Mesodermal cell (in vitro differentiated cells): ENCODE data around the gene TIFAB.
A peak's percentile ranks its signal among the peaks of the same experiment; 100 is the strongest.

Experiments used
- H3K27ac ChIP-seq: 2 replicates; pipeline ENCODE4 v1.7.0; 2013; ENCODE audit warnings: mild to moderate bottlenecking, low read depth, low read length, moderate library complexity; ENCODE audit not compliant: severe bottlenecking
- H3K36me3 ChIP-seq: 2 replicates; pipeline ENCODE4 v1.7.1; 2013; ENCODE audit warnings: mild to moderate bottlenecking, low read length, moderate library complexity; ENCODE audit not compliant: control insufficient read depth, insufficient read depth
- H3K4me1 ChIP-seq: one replicate; pipeline ENCODE4 v1.7.1; 2013; ENCODE audit warnings: mild to moderate bottlenecking, low read length; ENCODE audit not compliant: insufficient read depth, control insufficient read depth, poor library complexity, severe bottlenecking
- H3K4me3 ChIP-seq: 2 replicates; pipeline ENCODE4 v1.7.0; 2013; ENCODE audit warnings: low read length, control low read depth, mild to moderate bottlenecking; ENCODE audit not compliant: insufficient read depth, poor library complexity, severe bottlenecking; ENCODE audit errors: extremely low read depth
- H3K9me3 ChIP-seq: 2 replicates; pipeline ENCODE4 v1.7.1; 2013; ENCODE audit warnings: mild to moderate bottlenecking, low read length, moderate library complexity; ENCODE audit not compliant: control insufficient read depth
- WGBS, 2 experiments: methylation state at CpG; one replicate each; pipeline ENCODE4 v1.1.5; 2013; ENCODE audit warnings: missing lambda C conversion rate in 2 of 2; ENCODE audit not compliant: insufficient coverage in 2 of 2; 5-methylcytosine and 5-hydroxymethylcytosine counted together

Gene TIFAB

DNA sequence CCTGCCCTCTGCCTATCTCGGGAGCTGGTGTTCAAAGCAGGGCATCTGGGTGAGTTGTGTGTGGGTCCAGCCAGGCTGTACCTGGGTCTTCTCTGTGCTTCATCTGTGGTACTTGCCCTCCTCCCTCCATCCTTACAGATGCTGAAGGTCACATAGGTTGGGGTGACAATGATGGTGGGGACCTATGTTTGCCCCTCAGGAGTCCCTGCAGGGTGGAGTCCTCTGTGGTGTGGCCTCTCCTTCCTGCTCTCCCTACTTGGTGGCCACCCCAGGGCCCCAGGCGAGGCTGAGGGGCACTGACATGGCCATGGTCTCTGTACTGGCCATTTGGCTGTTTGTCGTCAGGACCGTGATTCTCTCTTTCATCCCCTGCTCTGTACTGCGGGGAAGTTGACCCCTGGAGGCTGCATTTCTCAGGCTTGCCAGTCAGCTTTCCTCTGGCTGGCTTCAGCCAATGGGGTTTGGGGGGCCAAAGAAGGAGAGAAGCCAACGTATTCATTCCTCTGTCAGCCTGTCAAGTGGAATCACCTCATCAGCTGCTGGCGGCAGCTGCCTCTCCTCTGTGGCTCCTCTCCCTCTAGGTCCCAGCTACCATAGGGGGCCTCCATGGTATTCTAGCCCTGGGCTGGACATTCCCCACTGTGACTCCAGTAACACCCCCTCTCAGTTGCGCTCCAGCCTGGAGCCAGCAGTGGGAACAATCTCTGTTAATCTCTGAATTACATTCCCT lies 9.6 kb downstream of the TIFAB start:
- H3K27ac ChIP-seq, result no peak overlapping the region
- no peak overlapping the region for H3K4me3 ChIP-seq
- 73 to 74% methylated on average over 7 to 8 of the region's 8 CpGs for WGBS, 2 experiments
- peaks cover 35% of the 10 kb centered on the region for H3K4me1 ChIP-seq
- no peaks in the 10 kb centered on the region for H3K9me3 ChIP-seq
- no peaks in the 10 kb centered on the region for H3K36me3 ChIP-seq

DNA sequence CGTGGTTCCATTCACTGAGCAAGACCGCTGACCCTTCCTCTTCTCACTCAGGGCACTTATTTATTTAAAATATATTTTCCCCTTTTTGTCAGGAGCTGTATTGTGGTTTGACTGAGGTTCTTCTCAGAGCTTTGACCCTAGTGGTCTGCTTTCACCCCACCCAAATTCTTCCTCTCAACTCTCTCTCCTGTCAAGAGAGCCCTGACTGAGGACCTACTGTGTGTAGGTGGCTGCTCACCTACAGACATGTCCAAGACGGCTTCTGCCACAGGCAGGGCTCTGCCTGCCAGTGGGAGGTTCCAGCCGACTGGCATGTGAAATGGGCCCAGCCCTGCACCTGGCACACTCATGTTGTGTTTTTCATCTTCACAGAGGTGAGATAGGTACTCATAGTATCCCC lies 10.2 kb downstream of the TIFAB start:
- 90 to 100% methylated on average over 2 of the region's 4 CpGs for WGBS, 2 experiments
- Histone ChIP-seq H3K4me3 (no peak overlapping the region), H3K36me3 (no peaks in the 10 kb centered on the region), H3K4me1 (peaks cover 42% of the 10 kb centered on the region), H3K9me3 (no peaks in the 10 kb centered on the region), H3K27ac (no peak overlapping the region)

DNA sequence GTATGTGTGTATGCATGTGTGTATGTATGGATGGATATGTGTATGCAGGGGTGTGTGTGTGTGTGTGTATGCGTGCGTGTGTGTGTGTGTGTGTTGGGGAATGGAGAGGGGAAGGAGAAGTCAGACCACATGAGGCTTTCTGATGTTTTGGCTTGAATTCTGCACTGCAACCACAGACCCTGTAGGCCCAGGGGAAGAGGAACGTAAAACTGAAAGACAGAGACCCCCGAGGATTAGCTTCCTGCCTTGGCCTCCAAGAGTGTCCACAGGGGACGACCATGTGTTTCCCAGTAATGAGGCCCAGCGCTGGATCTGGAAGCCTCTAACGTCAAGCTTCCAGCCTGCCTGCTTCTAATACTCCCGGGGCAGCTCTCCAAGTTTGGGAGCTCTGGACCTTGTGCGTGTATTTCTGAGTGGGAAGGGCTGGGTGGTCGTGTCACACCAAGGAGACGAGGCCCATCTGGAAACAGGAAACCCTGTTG lies 10.8 kb downstream of the TIFAB start:
- H3K27ac ChIP-seq, result no peak overlapping the region
- no peak overlapping the region for H3K4me3 ChIP-seq
- 75 to 82% methylated on average over 9 to 11 of the region's 11 CpGs for WGBS, 2 experiments
- H3K9me3 ChIP-seq, result no peaks in the 10 kb centered on the region
- peaks cover 44% of the 10 kb centered on the region for H3K4me1 ChIP-seq
- no peaks in the 10 kb centered on the region for H3K36me3 ChIP-seq

DNA sequence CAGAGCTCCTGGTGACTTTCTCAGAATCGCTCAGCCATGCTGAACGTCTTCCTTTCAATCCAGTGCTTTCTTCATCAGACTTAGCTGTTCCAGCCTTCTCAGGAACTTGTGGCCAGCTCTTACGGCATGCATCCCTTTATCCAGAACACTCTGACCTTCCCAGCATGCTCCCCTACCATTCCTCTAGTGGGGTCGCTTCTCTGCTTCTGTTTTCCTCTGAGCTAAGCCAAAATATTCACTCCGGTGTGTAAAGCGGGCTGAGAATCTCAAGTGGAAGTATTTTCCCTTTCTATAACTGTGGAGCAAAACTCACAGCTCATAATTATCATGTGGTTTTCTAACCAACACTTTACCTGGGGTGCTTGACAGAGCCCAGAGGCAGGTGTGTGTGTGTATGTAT lies 11.2 kb downstream of the TIFAB start:
- H3K4me1 ChIP-seq, result peaks cover 44% of the 10 kb centered on the region
- no peaks in the 10 kb centered on the region for H3K36me3 ChIP-seq
- WGBS, 2 experiments, result 88% methylated on average over 4 to 6 of the region's 6 CpGs
- H3K27ac ChIP-seq, result no peak overlapping the region
- no peak overlapping the region for H3K4me3 ChIP-seq
- H3K9me3 ChIP-seq, result no peaks in the 10 kb centered on the region

DNA sequence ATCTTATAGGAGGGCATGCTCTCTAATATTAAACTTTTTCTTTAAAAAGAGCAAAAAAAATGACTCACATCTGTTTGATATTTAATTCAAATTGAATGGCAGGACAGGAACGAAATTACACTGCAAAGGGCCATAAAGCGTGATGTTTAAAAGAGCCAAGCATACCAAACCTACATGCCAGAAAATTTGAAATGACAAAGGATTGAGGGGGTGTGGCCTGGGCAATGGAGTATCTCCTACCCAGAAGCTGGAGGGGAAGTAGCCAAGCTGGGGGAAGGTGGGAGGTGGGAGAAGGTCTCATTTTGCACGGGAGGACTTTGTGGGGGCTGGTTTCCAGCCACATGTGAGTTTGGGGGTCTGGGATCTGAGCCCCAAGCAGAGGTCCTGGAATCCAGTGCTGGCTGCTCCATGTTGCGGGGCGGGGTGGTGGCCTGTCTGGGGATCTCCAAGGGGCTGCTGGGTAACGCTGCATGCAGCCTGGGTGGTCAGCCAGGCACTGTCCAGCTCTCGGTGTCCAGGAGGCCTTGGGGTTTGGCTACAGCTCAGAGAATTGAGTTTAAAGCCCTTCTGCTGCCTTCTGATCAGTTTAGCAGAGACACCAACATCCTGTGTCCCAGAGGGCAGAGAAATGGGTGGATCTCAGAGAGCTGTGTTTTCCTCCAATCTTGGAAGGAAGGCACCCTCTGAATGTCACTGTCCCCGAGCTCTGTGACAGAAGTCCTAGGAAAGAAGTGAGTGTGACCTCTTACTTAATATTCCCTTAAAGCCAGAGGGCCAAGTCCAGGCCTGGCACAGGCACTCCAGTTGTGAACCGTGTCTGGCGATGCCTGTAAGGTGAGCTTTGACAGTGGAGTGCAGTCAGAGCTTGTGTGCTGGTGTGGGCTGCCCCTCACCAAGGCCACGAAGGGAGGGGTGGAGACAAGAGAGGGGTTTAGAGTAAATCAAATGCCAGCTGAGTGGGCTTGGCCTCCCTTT lies 12.6 kb downstream of the TIFAB start:
- Histone ChIP-seq H3K36me3 (no peaks in the 10 kb centered on the region), H3K27ac (no peak overlapping the region), H3K4me3 (no peak overlapping the region), H3K9me3 (no peaks in the 10 kb centered on the region), H3K4me1 (peaks cover 41% of the 10 kb centered on the region)
- WGBS, 2 experiments, result 86 to 93% methylated on average over 8 to 9 of the region's 11 CpGs

DNA sequence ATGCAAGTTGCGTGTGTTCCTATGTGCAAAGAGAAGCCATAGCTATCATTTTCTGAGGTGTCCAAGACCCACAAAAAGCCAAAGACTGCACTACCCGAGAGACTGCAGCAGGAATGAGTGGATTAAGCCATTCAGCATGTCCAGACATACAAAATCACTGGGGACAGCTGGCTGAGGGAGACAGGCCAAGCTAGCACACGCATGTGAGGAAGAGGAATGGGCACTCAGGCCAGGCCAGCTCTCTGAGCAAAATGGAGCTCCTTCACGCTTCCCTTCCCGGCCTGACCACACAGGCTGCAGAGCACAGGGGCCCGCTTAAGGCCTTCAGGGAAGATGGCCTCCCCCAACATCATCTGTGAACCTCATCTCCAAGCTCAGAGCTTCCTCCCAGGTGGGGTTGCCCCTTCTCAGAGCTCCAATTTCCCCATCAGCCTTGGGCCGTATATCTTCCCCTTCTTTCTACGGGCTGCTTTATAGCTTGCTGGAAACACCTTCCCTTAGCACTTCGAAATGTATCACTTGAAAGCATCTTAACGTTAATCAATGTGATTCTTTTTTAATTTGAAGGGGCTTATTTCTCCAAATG lies 13.4 kb downstream of the TIFAB start:
- Histone ChIP-seq H3K4me3 (no peak overlapping the region), H3K9me3 (no peaks in the 10 kb centered on the region), H3K27ac (no peak overlapping the region), H3K36me3 (no peaks in the 10 kb centered on the region), H3K4me1 (peaks cover 44% of the 10 kb centered on the region)
- 80 to 98% methylated on average over 6 to 7 of the region's 10 CpGs for WGBS, 2 experiments

DNA sequence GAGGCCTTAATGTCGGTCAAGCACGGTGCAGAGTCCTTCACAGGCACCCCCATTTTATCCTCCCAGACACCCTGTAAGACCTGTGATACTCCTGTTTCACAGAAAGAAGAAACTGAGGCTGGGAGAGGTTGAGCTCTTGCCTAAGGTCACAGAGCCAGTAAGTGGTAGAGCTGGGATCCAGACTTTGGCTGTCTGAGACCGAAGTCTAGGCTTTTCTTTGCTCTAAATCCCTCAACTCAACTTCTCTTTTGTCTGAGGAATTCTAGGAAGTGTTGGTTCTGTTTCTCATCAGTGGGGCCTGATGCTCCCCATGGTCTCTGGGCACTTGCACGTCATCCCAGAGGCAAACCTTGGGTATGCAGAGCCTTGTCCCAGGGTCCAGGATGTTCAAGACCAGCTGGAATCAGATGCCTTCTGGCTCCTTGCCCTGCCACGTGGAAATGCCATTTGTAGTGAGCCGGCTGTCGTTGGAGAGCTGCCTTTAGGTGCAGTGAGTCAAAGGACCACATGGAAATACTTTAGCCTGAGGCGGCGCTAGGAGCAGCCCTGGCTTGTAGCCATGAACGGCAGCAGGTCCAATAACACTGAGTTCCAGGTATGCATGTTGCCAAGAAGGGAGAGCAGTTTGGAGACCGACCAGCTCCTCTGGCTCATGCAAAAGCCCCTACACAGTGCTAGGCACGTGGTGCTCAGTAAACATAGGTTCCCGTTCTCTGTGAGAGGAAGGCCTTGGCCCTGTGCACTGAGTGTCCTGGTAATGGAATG lies 14.2 kb downstream of the TIFAB start:
- Histone ChIP-seq H3K4me3 (no peak overlapping the region), H3K4me1 (peaks cover 40% of the 10 kb centered on the region), H3K27ac (peak overlapping the region; percentile 83), H3K9me3 (no peaks in the 10 kb centered on the region), H3K36me3 (no peaks in the 10 kb centered on the region)
- 82 to 84% methylated on average over 10 to 11 of the region's 13 CpGs for WGBS, 2 experiments

DNA sequence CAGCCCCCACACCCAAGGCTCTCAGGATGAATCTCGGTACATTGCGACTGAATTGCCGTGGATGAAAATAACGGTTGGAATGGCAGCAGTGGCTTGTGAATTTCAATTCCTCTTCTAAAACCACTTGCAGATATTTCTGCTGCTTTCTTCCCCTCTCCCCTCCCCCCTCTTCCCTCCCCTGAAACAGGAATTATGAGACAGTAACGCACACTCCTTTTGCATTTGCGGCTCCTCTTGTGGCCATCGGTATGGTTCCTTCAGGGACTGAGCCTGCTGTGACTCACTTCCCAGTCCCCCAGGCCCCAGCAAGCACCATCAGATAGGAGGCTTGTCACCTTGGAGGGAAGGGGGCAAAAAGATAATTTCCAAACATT lies 14.7 kb downstream of the TIFAB start:
- 88 to 90% methylated on average over 5 to 6 of the region's 7 CpGs for WGBS, 2 experiments
- Histone ChIP-seq H3K36me3 (no peaks in the 10 kb centered on the region), H3K4me1 (peaks cover 38% of the 10 kb centered on the region), H3K4me3 (no peak overlapping the region), H3K9me3 (no peaks in the 10 kb centered on the region), H3K27ac (peak overlapping the region; percentile 83)

DNA sequence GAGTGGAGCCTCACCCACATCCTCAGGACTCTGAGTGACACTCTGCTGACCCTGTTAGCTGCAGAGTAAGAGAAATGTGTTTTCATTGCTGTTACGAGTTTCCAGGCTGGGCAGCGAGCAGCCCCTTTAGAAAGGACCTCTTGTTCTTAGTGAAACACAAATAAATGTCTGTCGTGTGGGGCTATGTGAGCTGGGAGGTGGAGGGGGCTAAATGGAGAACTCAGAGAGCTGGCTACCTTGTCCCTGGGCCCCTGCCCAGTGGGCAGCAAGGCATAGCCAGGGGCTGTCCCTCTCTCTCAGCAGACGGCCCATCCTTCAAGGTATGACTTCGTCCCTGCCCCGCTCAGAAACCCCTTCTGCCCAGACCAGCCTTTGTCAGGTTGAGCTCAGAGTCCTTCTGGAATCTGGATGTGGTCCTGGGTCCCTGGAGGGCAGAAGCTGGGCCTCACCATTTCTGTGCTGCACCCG lies 15.2 kb downstream of the TIFAB start:
- H3K4me1 ChIP-seq, result peaks cover 38% of the 10 kb centered on the region
- no peaks in the 10 kb centered on the region for H3K36me3 ChIP-seq
- no peaks in the 10 kb centered on the region for H3K9me3 ChIP-seq
- H3K27ac ChIP-seq, result peak overlapping the region; percentile 83
- H3K4me3 ChIP-seq, result no peak overlapping the region
- WGBS, 2 experiments, result 72 to 81% methylated on average over 6 of the region's 7 CpGs
